Prostate gland (tissue), 2 donors: ENCODE results near the gene CIDEA. TPM values are rescaled to one million over a fixed set of nuclear protein-coding genes. Genes with fewer than 3 reads are reported as not detected.

Experiments used
- DNase-seq: peaks from one replicate; pipeline ENCODE4 v3.0.0-alpha.2; 2019; ENCODE audit warnings: low spot score
- H3K27ac ChIP-seq, 2 donors: fragments of 200-600 bp; sonication (generic); 2 replicates each; pipeline ENCODE4 v1.5.1; 2017 to 2019
- H3K27me3 ChIP-seq: fragments of 200-600 bp; sonication (generic); replicated peaks from 2 replicates; pipeline ENCODE4 v1.5.1; 2019; ENCODE audit not compliant: insufficient read depth
- H3K36me3 ChIP-seq, 2 donors: fragments of 200-600 bp; sonication (generic); 1 replicate in 1 of 2; 2 replicates in 1 of 2; pipeline versions ENCODE4 v1.5.1 to v1.8.1; 2017 to 2019
- H3K4me1 ChIP-seq: fragments of 200-600 bp; sonication (generic); replicated peaks from 2 replicates; pipeline ENCODE4 v1.5.1; 2019
- H3K4me3 ChIP-seq, 2 donors: fragments of 200-600 bp; sonication (generic); 2 replicates each; pipeline ENCODE4 v1.5.1; 2017 to 2019
- H3K9me3 ChIP-seq: fragments of 200-600 bp; sonication (generic); 2 replicates; pipeline ENCODE4 v1.5.1; 2017
- POLR2A ChIP-seq: fragments of 450-650 bp; IDR thresholded peaks from one replicate; pipeline ENCODE4 v1.6.1; 2016; ENCODE audit warnings: antibody characterized with exemption, mild to moderate bottlenecking
- POLR2AphosphoS5 ChIP-seq: sonication (generic); formaldehyde crosslinking; IDR thresholded peaks from one replicate; pipeline ENCODE4 v1.6.1; 2017; ENCODE audit warnings: antibody characterized with exemption
- WGBS: methylation state at CpG from one replicate; pipeline ENCODE4 v1.1.5; 2018; 5-methylcytosine and 5-hydroxymethylcytosine counted together
- intact Hi-C: fragments of 100-400 bp; cut with DNase I; formaldehyde crosslinking; loops from one replicate; pipeline ENCODE4 v1.14.2; 2022
- total RNA-seq, 2 donors: library from RNA; depleted of rRNA; stranded (reverse); fragments of >200 nt; gene quantifications; one replicate each; pipeline ENCODE4 v1.1.0, GENCODE V29; 2016
- TF ChIP-seq, protein P1 (sequence below), 4 experiments: fragments of 200-600 bp in 2 of 4; fragments of 450-650 bp in 2 of 4; sonication (generic) in 2 of 4; IDR thresholded peaks; 1 replicate in 3 of 4; 2 replicates in 1 of 4; pipeline ENCODE4 v1.5.1; 2016 to 2019; ENCODE audit warnings: antibody characterized with exemption in 4 of 4, mild to moderate bottlenecking in 2 of 4, moderate library complexity in 2 of 4

Gene CIDEA
- total RNA-seq, 2 donors from 2014 or later: not detected

DNA sequence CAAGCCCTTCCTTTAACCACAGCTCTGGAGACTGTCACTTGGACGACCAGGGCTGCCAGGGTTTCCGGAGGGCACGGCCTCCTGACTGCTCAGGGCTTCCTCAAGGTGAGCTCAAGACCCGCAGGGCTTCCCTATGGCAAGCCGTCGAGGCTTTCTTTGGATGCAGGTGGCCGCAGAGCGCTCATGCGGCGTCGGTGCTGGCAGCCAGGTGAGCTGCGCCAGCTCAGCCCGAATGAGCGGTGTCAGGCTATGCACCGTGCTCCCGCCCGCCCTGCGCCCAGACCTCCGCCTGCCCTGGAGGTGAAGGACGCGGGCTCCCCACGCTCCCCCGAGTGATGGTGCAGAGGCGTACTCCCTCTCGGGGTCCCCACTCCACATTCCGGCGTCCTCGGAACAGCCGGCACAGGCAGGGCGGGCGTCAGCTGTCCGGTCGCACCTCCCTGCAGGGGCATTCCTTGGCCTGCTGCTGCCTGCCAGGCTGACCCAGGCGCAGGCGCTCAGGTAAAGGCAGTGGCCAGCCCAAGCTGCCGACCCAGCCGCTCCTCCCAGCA, 33.0 kb downstream of the CIDEA start:
- H3K4me1 ChIP-seq: no peaks in the 10 kb centered on the region
- H3K27me3 ChIP-seq: no peaks in the 10 kb centered on the region
- no peaks in the 10 kb centered on the region for H3K9me3 ChIP-seq
- peak overlapping the region; percentile 30 to 33 for H3K4me3 ChIP-seq
- no peaks in the 10 kb centered on the region for H3K36me3 ChIP-seq
- DNase-seq: no peak
- TF ChIP-seq POLR2A (no peak), POLR2AphosphoS5 (no peak)
- TF ChIP-seq, protein P1, sequence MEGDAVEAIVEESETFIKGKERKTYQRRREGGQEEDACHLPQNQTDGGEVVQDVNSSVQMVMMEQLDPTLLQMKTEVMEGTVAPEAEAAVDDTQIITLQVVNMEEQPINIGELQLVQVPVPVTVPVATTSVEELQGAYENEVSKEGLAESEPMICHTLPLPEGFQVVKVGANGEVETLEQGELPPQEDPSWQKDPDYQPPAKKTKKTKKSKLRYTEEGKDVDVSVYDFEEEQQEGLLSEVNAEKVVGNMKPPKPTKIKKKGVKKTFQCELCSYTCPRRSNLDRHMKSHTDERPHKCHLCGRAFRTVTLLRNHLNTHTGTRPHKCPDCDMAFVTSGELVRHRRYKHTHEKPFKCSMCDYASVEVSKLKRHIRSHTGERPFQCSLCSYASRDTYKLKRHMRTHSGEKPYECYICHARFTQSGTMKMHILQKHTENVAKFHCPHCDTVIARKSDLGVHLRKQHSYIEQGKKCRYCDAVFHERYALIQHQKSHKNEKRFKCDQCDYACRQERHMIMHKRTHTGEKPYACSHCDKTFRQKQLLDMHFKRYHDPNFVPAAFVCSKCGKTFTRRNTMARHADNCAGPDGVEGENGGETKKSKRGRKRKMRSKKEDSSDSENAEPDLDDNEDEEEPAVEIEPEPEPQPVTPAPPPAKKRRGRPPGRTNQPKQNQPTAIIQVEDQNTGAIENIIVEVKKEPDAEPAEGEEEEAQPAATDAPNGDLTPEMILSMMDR (IDR thresholded peaks at IDR 0.05): no peak
- 51% methylated on average over 18 of the region's 37 CpGs for WGBS
- peak overlapping the region; percentile 65 to 75 for H3K27ac ChIP-seq
- intact Hi-C loops: no loop called here

DNA sequence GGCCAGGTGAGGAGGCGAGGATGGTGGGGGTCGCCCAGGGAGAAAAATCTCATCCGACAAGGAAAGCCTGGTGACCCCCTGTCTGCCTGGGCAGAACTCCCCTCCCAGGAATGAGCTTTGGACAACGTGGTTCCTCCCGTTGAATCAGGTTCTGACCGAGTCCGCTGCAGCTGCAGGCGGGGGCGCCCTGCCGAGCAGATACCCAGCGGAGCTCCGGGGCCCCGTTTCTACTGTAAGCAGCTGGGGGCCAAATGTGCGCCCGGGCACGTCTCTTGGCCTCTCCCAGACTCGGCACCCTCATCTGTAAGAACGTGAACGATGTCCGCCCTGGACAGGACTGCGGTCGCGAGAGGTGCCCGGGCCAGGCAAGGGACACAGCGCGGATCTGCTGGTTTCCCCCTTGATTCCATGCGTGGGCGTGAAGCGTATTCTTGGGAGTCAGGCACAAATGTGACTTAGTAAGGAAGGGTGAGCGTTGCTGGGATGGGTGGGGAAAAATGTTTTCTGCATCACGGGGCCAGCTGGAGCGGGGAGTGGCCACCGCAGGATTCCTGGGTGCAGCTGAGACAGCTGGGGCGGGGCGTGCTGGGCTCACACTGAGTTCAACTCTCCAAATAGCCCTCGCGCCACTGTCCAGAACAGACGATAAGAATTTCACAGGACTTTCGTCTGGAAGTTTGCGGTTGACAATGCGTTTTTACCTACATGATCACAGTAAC, 33.7 kb downstream of the CIDEA start:
- 1% methylated on average over 31 of the region's 41 CpGs for WGBS
- DNase-seq: peak; percentile 47

DNA sequence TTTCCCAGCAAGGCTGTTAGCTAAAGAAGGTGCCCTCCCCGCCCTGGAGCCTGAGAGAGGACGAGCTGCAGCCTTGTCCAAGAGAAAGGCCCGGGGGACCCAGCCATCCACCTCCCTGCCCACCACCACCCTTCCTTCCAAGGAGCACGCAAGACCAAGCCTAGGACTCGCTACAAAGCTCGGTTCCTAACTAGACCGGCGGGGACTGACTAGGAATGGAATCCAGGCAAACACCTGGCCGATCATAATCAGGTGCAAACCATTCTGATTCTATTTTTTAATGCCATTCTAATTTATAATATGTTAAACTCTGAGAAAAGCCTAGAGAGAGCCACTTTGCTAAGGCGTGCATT, 34.2 kb downstream of the CIDEA start:
- intact Hi-C loops: loop anchor here (1.0 kb wide), 1 partner anchor 19 kb away; no protein-coding TSS in a partner anchor
- DNase-seq: no peak
- no peaks in the 10 kb centered on the region for H3K27me3 ChIP-seq
- TF ChIP-seq POLR2AphosphoS5 (no peak), POLR2A (no peak)
- TF ChIP-seq, protein P1 (IDR thresholded peaks at IDR 0.05): no peak
- H3K27ac ChIP-seq: peak overlapping the region in 1 of 2 donors; percentile 65
- no peaks in the 10 kb centered on the region for H3K4me1 ChIP-seq
- WGBS: 16% methylated on average over 10 of the region's 10 CpGs
- H3K9me3 ChIP-seq: no peaks in the 10 kb centered on the region
- H3K36me3 ChIP-seq: no peaks in the 10 kb centered on the region
- H3K4me3 ChIP-seq: peak overlapping the region; percentile 30 to 33

More for the DNA sequence above, 33.7 kb downstream of the CIDEA start:
- no peaks in the 10 kb centered on the region for H3K4me1 ChIP-seq
- no peaks in the 10 kb centered on the region for H3K27me3 ChIP-seq
- H3K4me3 ChIP-seq: peak overlapping the region; percentile 30 to 33
- no peaks in the 10 kb centered on the region for H3K9me3 ChIP-seq
- H3K27ac ChIP-seq: peak overlapping the region; percentile 65 to 75
- intact Hi-C loops: loop anchor here (1.0 kb wide), 1 partner anchor 19 kb away; no protein-coding TSS in a partner anchor
- H3K36me3 ChIP-seq: no peaks in the 10 kb centered on the region
- TF ChIP-seq POLR2AphosphoS5 (peak; percentile 67), POLR2A (peak; percentile 63)
- TF ChIP-seq, protein P1 (IDR thresholded peaks at IDR 0.05): no peak

DNA sequence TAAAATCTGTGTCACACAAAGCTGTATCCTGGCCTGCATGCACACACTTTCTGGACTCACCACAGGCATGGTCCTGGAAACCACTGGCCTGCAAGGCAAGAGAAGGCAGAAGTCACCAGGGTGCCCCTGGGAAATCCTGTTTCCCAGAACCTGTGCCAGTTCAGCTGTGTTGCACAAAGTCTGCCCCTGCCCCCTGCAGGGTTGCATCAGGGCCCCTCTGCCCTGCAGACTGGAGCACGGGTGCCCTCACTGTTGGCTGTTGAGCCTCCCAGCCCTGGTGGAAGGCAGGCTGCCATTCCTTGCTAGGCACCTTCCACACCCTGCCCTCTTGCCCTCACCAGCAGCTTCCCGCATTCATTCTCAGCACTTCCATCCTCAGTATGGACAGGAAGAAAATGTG, 35.9 kb downstream of the CIDEA start:
- intact Hi-C loops: no loop called here

More for the DNA sequence above, 35.9 kb downstream of the CIDEA start:
- no peaks in the 10 kb centered on the region for H3K27me3 ChIP-seq
- no peaks in the 10 kb centered on the region for H3K4me1 ChIP-seq
- H3K36me3 ChIP-seq: no peaks in the 10 kb centered on the region
- WGBS: 79% methylated on average over 2 of the region's 2 CpGs
- DNase-seq: no peak
- TF ChIP-seq, protein P1 (IDR thresholded peaks at IDR 0.05): no peak
- no peak for TF ChIP-seq POLR2A
- TF ChIP-seq POLR2AphosphoS5: no peak
- no peak overlapping the region for H3K27ac ChIP-seq
- no peaks in the 10 kb centered on the region for H3K9me3 ChIP-seq
- H3K4me3 ChIP-seq: no peak overlapping the region
